Stimulated activated CD8-positive, alpha-beta memory T cell treated with anti-CD3 and anti-CD28 coated beads, Interleukin-15, amount 100 ng/mL, for 1 hour (primary cell): ENCODE data around the gene KLHL17.

Source experiments
- DNase-seq: peaks from one replicate; pipeline ENCODE4 v3.0.0-alpha.2; 2020; ENCODE audit warnings: low read depth

The KLHL17 gene

GRCh38 chr1:952603-953002 is 7.8 kb upstream of the KLHL17 start:
- DNase-seq = no peak

GRCh38 chr1:953524-954320 is 6.7 kb upstream of the KLHL17 start:
- no peak for DNase-seq

- DNase-seq = no peak
These were observed 5.5 kb upstream of the KLHL17 start for GRCh38 chr1:954927-955326.

- DNase-seq = no peak
These were observed 4.9 kb upstream of the KLHL17 start for GRCh38 chr1:955474-955873.

GRCh38 chr1:956636-957035 is 3.7 kb upstream of the KLHL17 start:
- DNase-seq = no peak

- DNase-seq = peak; percentile 97
These were observed 1.3 kb upstream of the KLHL17 start, which contains the start of gene NOC2L for GRCh38 chr1:958823-959730. NOC2L (minus strand) TSS chr1:959256; CDS start chr1:959240, 16 bp downstream.

GRCh38 chr1:959731-960362 is 537 bp upstream of the KLHL17 start:
- no peak for DNase-seq

- DNase-seq = no peak
These were observed 817 bp downstream of the KLHL17 start for GRCh38 chr1:961132-961669.

GRCh38 chr1:962381-963300 is 2.3 kb downstream of the KLHL17 start:
- DNase-seq = no peak

- no peak for DNase-seq
These were observed 2.9 kb downstream of the KLHL17 start for GRCh38 chr1:963301-963651.

- DNase-seq = no peak
These were observed 3.6 kb downstream of the KLHL17 start for GRCh38 chr1:963746-964525.

GRCh38 chr1:964691-965525 is 4.5 kb downstream of the KLHL17 start:
- no peak for DNase-seq

GRCh38 chr1:965526-966134 is 5.2 kb downstream of the KLHL17 start:
- DNase-seq = no peak

GRCh38 chr1:966135-966703 is 5.8 kb downstream of the KLHL17 start, which contains the start of gene PLEKHN1:
PLEKHN1 (plus strand) TSS chr1:966482; CDS start chr1:966532, 50 bp downstream.
- DNase-seq = no peak

- peak; percentile 63 for DNase-seq
These were observed 6.4 kb downstream of the KLHL17 start for GRCh38 chr1:966704-967300.

GRCh38 chr1:967466-968343 is 7.3 kb downstream of the KLHL17 start:
- no peak for DNase-seq

- no peak for DNase-seq
These were observed 9.0 kb downstream of the KLHL17 start for GRCh38 chr1:969260-969855.
